HG03457 (cell line): ENCODE results near the gene CPSF7.
"Not testable (repeated sequence)": the region's sequence is repeated elsewhere in the genome, so short reads cannot be mapped to it uniquely, and the experiment has no call there.

ENCODE experiments used
- ATAC-seq: cut with Tn5 transposase; IDR thresholded peaks from one replicate; pipeline ENCODE4 v1.9.1; 2021; ENCODE audit warnings: moderate number of reproducible peaks; ENCODE audit not compliant: unreplicated experiment

Gene CPSF7

GRCh38 chr11:61390161-61390560, 39.6 kb downstream of the CPSF7 start:
- no peak for ATAC-seq

DNA sequence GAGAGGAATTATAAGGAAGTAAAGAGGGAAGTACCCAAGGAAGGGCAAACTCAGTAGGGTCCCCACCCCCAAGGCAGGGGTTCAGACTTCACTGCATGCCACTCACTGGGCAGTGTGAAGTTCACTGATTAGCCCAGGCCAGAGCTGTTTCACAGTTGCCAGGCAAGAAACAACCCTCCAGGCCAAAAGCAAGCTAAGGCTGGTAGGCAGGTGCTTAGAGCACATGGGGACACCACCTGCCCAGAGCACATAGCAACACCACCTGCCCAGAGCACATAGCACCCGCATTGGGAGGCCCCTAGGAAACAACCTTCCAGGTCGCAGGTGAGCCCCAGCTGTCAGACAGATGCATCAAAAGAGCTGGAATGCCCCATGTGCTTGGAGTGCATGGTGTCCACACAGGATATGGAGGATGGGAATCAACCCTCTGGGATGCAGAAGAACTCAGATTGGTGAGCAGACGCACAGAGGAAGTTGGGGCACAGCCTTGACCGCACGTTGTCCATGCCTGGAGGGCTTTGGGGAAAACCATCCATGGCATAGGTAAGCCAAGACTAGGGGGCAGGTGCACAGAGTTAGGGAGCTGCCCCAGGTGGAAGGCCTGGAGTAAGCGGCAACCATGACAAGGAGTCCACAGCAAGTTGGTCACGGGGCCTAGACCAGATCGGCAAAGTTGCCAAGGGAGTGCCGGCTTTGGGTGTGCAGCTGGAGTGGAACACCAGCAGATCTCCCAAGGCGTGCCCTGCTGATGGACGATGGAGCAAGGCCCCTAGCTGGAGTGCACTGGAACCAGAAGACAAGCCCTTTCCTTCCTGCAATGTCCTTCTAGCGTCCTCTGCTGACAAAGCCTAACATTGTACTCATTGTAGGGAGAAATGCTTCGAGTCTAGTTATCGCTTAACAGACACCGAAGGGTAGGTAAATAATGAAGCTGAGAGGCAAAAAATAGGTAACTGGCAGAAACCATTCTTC, 45.2 kb downstream of the CPSF7 start:
- no peak for ATAC-seq

- not testable (repeated sequence) for ATAC-seq
Observed at GRCh38 chr11:61383859-61384258, 45.9 kb downstream of the CPSF7 start.

DNA sequence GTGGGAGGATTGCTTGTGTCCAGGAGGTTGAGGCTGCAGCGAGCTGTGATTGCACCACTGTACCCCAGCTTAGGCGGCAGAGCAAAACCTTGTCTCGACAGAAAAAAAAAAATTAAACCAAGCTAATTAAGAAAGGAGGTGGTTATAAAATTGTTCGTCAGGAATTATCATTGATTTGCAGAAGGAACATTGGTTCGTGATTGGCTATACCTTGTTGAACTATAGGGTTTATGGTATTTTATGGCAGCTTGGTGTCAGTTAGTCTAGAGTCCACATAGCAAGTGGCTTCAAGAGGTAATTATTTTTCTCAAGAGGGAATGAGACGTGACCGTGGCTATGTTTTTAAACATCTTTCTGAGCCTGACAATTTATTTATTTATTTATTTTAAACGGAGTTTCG, 48.9 kb downstream of the CPSF7 start:
- no peak for ATAC-seq

- no peak for ATAC-seq
Observed at GRCh38 chr11:61378713-61379313, 51.0 kb downstream of the CPSF7 start.

DNA sequence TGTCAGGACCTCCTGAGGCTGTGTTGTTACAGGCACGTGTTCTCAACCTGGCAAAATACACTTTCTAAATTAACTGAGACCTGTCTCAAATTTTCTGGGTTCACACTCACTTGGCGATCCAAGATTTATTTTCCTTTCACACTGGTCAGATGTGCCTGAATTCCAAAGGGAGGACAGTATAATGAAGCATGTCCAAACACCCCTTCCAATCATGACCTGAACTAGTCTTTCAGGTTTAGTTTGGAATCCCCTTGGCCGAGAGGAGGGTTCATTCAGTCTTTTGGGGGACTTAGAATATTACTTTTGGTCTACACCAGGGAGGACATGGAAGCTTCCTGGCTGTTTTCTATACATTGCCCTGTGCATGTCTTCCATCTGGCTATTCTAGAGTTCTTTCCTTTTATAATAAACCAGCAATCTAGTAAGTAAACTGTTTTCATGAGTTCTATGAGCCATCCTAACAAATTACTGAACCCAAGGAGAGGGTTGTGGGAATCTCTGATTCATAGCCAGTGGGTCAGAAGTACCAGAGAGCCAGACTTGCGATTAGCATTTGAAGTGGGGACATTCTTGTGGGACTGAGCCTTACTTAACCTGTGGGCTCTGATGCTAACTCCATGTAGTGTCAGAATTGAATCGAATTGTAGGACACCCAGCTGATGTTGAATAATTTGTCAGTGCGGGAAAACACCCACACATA, 52.2 kb downstream of the CPSF7 start:
- no peak for ATAC-seq

DNA sequence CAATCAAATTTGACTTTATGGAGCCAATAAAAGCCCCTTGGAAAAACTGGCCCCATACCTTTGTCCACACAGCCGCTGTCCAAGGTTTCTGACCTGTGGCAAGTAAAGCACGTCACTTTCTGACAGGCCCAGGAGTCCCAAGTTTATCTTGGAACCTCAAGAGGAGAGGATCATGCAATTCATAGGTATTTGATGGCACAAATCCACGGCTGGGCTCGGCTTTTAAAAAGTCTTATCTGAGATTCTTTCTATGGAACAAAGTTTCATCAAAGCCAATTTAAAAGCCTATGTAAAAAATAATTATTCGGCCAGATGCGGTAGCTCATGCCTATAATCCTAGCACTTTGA, 54.0 kb downstream of the CPSF7 start:
- ATAC-seq, result no peak

DNA sequence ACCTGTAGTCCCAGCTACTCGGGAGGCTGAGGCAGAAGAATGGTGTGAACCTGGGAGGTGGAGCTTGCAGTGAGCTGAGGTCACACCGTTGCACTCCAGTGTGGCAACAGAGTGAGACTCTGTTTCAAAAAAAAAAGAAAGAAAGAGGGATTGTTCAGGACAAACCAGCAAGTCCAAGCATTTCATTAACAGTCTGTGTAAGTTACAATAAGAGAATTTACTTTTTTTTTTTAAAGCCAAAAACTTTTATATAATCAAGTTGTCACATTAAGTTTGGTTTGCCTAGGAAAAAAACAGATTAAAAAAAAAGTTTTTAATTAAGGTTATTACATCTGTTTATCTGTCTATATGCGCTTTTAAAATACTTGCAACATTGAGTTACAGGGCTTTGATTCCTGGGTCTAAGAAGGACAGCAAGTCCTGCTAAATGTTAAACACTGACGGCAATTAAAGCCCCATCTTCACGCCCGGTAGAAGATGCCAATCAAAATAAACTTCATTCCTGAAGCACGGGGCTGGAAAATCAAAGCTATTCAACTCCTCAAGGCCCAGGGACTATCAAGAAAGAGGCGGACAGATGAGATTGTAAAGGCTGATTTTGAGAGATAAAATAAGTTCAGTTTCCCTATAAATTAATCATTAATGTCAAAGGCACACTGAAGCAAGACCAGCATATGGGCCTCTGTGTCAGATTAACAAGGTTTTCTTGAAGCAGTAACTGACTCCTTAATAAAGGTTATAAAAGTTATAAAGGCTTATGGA, 56.9 kb downstream of the CPSF7 start:
- ATAC-seq, result no peak

GRCh38 chr11:61370349-61371005, 59.3 kb downstream of the CPSF7 start:
- no peak for ATAC-seq

DNA sequence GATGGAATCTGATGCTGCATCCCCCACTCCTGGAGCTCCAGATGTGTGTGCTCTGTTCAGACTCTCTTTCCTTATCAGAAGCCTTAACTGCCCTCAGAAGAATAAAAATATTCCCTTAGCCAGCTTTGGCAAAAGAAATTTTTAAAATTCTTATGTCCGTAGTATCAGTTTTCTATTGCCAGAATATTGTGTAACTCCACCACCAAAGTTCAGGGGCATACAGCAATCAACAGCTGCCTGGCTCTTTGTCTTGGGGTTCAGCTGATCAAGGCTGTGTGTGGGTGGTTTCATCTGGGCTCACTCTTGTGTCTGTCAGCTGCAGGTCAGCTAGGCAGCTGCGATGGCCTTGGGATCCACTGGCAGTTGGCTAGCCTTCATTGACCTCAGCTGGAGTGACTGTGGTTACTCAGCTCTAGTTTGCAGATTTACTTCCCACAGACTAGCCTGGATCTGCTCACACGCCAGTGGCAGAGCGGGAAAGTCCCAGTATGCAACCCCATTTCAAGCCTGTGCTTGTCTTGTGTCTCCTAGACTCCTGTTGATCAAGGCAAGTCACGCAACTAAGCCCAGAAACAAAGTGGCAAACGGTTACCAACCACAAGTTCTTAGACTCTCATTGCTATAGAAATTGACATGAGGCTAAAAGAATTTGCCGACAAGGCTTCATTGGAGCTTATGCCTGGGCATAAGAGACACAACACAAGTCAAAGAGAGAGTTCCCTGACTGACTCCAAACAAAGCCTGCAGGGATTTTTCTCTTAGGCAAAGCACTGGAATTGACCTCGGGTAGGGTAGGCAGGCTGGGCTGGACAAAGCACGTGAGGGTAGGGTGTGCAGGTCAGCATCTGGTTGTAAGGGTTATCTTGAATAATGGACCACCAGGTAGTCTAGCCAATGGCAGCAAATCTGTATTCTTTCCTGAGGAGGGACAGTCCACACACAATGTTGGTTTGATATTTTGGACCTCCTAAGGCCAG, 60.1 kb downstream of the CPSF7 start:
- no peak for ATAC-seq

- no peak for ATAC-seq
Observed at GRCh38 chr11:61368646-61369045, 61.1 kb downstream of the CPSF7 start.

GRCh38 chr11:61367406-61367805, 62.4 kb downstream of the CPSF7 start:
- no peak for ATAC-seq

DNA sequence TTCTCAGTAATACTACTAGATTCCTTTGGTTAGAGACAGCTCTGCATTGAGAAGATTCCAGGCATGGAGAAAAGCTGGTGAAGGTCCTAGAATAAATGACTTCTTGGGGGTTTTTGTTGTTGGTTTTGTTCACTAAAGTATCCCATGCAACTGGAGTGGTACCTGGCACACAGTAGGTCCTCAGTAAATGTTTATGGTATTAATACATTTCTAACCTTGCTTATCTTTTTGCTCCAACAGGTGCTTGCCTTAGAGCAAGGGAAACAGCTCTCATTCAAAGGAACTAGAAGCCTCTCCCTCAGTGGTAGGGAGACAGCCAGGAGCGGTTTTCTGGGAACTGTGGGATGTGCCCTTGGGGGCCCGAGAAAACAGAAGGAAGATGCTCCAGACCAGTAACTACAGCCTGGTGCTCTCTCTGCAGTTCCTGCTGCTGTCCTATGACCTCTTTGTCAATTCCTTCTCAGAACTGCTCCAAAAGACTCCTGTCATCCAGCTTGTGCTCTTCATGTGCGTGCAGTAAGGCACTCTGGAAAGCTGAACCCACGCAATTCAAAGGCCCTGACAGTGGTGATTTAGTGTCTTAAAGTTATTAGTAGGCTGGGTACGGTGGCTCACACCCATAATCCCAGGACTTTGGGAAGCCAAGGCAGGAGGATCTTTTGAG, 65.6 kb downstream of the CPSF7 start:
- ATAC-seq, result no peak

GRCh38 chr11:61362542-61362875, 67.3 kb downstream of the CPSF7 start:
- no peak for ATAC-seq

- ATAC-seq, result peak; percentile 66
Observed at GRCh38 chr11:61361741-61362541, 67.8 kb downstream of the CPSF7 start, which contains the start of the genes CYB561A3 and TMEM138. TSS of gene CYB561A3 (minus strand) at chr11:61361882. CDS start at chr11:61356713, 5,169 bp downstream. TSS of gene TMEM138 (plus strand) at chr11:61362374. CDS start at chr11:61364391, 2,017 bp downstream.

- no peak for ATAC-seq
Observed at GRCh38 chr11:61361237-61361740, 68.5 kb downstream of the CPSF7 start.

GRCh38 chr11:61359516-61359915, 70.3 kb downstream of the CPSF7 start:
- ATAC-seq, result no peak

DNA sequence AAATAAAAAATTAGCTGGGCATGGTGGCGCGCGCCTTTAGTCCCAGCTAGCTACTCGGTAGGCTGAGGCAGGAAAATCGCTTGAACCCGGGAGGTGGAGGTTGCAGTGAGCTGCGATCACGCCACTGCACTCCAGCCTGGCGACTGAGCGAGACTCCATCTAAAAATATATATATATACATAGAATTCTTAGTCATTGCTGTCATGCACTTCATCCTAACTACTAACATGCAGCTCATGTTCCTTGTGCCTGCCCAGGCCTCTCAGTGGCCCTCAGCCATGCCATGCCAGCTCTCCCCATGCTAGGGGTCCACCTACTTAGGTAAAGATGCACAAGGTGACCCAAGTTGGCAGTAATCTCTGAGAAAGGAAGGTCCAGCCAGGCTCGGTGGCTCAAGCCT, 71.2 kb downstream of the CPSF7 start:
- ATAC-seq, result no peak
